Panc1 (cell line): ENCODE measurements around the gene IER3. TPM values are rescaled to one million over a fixed set of nuclear protein-coding genes. Genes with fewer than 3 reads are reported as not detected.
A peak's percentile ranks its signal among the peaks of the same experiment; 100 is the strongest.

Experiments used
- ATAC-seq: fragments of 200-7000 bp; cut with Tn5 transposase; 2 replicates; pipeline ENCODE4 v1.9.1; 2020; ENCODE audit warnings: mild to moderate bottlenecking, moderate library complexity
- BruUV-seq: library from RNA; stranded (reverse); fragments of 400-500 nt; replicated peaks from 2 replicates; lab custom pipeline; 2021; lab: Mats Ljungman, UMichigan
- CTCF ChIA-PET: fragments of 300-600 bp; sonication (Branson Sonifier 250); formaldehyde crosslinking; loops from one replicate; lab custom pipeline; 2022; ENCODE audit warnings: antibody characterized with exemption; lab: Charles Lee
- POLR2A ChIA-PET: fragments of 300-600 bp; sonication (Branson Sonifier 250); formaldehyde crosslinking; loops from one replicate; lab custom pipeline; 2022; ENCODE audit warnings: antibody characterized with exemption; lab: Charles Lee
- DNase-seq: peaks from one replicate; pipeline ENCODE4 v3.0.0-alpha.2; 2010; ENCODE audit warnings: low read depth, low spot score
- H3K27ac ChIP-seq: 2 replicates; pipeline ENCODE4 v1.5.1; 2011; ENCODE audit warnings: mild to moderate bottlenecking, low read length, inconsistent platforms
- H3K27me3 ChIP-seq: fragments of 200-500 bp; sonication (Bioruptor generic); 2 replicates; pipeline ENCODE4 v1.6.0; 2014; ENCODE audit warnings: low read length, inconsistent platforms; ENCODE audit not compliant: control insufficient read depth, insufficient read depth
- H3K36me3 ChIP-seq: fragments of 200-500 bp; sonication (Bioruptor generic); 2 replicates; pipeline ENCODE4 v1.5.1; 2014; ENCODE audit warnings: inconsistent platforms, mild to moderate bottlenecking, low read length, moderate library complexity; ENCODE audit not compliant: control insufficient read depth, insufficient read depth
- H3K4me1 ChIP-seq: 2 replicates; pipeline ENCODE4 v1.5.1; 2011; ENCODE audit warnings: inconsistent platforms, mild to moderate bottlenecking, low read length, moderate library complexity; ENCODE audit not compliant: control insufficient read depth, insufficient read depth
- H3K4me3 ChIP-seq, 2 experiments: 2 replicates each; pipeline ENCODE4 v1.5.1; 2011 to 2012; ENCODE audit warnings: low read depth in 2 of 2, low read length in 2 of 2, mild to moderate bottlenecking in 2 of 2, inconsistent platforms in 1 of 2, moderate library complexity in 1 of 2
- H3K9me3 ChIP-seq: fragments of 200-500 bp; sonication (Bioruptor generic); 2 replicates; pipeline ENCODE4 v1.5.1; 2014; ENCODE audit warnings: low read depth, mild to moderate bottlenecking, inconsistent platforms, low read length, moderate library complexity; ENCODE audit not compliant: control insufficient read depth, insufficient read depth
- POLR2AphosphoS5 ChIP-seq: IDR thresholded peaks from 2 replicates; pipeline ENCODE4 v1.6.1; 2012; ENCODE audit warnings: mild to moderate bottlenecking, low read depth, low read length, moderate library complexity
- SIN3A ChIP-seq: IDR thresholded peaks from 2 replicates; pipeline ENCODE4 v1.6.1; 2012; ENCODE audit warnings: low read depth, mild to moderate bottlenecking, low read length, moderate library complexity, borderline replicate concordance; ENCODE audit not compliant: insufficient read depth
- TCF7L2 ChIP-seq: IDR thresholded peaks from 2 replicates; pipeline ENCODE4 v1.6.1; 2011; ENCODE audit warnings: mild to moderate bottlenecking, low read depth, low read length, inconsistent platforms
- in situ Hi-C: cut with HindIII; loops from 2 replicates; pipeline ENCODE4 v1.10.0; 2016; ENCODE audit warnings: low sequenced_read_pairs, low pct_unique_long_range_greater_than_20kb
- intact Hi-C: fragments of 100-400 bp; cut with micrococcal nuclease; formaldehyde crosslinking; loops from one replicate; pipeline ENCODE4 v1.10.0; 2022; ENCODE audit not compliant: unreplicated experiment
- total RNA-seq: library from RNA; stranded (reverse); gene quantifications from one replicate; pipeline ENCODE4 v1.2.1, GENCODE V29; 2021; ENCODE audit not compliant: unreplicated experiment
- TF ChIP-seq, protein P1 (sequence below), 2 experiments: IDR thresholded peaks; 2 replicates each; pipeline ENCODE4 v1.6.1; 2011 to 2012; ENCODE audit warnings: low read depth in 2 of 2, control low read depth in 1 of 2, low read length in 1 of 2, mild to moderate bottlenecking in 1 of 2, moderate library complexity in 1 of 2; ENCODE audit not compliant: insufficient read depth in 1 of 2
- TF ChIP-seq, protein P2 (sequence below): fragments of 450-650 bp; IDR thresholded peaks from 2 replicates; pipeline ENCODE4 v1.5.1; 2017; ENCODE audit warnings: mild to moderate bottlenecking

IER3 gene
- total RNA-seq, 1 experiment from 2014 or later: 106 TPM

DNA sequence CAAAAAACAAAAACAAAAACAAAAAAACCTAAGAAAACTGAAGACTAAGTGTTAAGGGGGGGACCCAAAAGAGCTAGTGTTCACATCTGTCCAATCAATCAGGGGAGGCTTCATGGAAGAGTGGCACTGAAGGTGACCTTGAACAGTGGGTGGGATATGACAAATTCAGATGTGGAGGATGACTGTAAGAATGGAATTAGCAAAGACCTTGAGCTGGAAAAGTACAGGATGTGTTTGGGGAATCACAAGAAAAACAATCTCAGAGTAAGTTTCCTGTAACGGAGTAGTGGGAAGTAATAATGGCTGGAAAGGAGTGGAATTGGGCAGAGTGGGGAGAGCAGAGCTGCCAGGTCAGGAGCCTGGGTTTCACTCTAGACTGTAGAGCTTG, 2.9 kb upstream of the IER3 start:
- Histone ChIP-seq H3K27me3 (no peaks in the 10 kb centered on the region), H3K4me3 (no peak overlapping the region), H3K4me1 (peaks cover 54% of the 10 kb centered on the region), H3K27ac (peak overlapping the region; percentile 91), H3K9me3 (no peaks in the 10 kb centered on the region), H3K36me3 (peaks cover 8% of the 10 kb centered on the region; the same call in 1 of the 2 replicates)
- POLR2A ChIA-PET: interaction anchor here (0.6 kb wide), 1 partner anchor 27 kb away, joined by 4 read pairs; no protein-coding TSS in a partner anchor
- CTCF ChIA-PET: interaction anchor here (0.6 kb wide), 1 partner anchor 94 kb away, joined by 4 read pairs; no protein-coding TSS in a partner anchor
- DNase-seq (no peak), ATAC-seq (no peak)
- intact Hi-C loops: no loop called here
- TF ChIP-seq, protein P1, sequence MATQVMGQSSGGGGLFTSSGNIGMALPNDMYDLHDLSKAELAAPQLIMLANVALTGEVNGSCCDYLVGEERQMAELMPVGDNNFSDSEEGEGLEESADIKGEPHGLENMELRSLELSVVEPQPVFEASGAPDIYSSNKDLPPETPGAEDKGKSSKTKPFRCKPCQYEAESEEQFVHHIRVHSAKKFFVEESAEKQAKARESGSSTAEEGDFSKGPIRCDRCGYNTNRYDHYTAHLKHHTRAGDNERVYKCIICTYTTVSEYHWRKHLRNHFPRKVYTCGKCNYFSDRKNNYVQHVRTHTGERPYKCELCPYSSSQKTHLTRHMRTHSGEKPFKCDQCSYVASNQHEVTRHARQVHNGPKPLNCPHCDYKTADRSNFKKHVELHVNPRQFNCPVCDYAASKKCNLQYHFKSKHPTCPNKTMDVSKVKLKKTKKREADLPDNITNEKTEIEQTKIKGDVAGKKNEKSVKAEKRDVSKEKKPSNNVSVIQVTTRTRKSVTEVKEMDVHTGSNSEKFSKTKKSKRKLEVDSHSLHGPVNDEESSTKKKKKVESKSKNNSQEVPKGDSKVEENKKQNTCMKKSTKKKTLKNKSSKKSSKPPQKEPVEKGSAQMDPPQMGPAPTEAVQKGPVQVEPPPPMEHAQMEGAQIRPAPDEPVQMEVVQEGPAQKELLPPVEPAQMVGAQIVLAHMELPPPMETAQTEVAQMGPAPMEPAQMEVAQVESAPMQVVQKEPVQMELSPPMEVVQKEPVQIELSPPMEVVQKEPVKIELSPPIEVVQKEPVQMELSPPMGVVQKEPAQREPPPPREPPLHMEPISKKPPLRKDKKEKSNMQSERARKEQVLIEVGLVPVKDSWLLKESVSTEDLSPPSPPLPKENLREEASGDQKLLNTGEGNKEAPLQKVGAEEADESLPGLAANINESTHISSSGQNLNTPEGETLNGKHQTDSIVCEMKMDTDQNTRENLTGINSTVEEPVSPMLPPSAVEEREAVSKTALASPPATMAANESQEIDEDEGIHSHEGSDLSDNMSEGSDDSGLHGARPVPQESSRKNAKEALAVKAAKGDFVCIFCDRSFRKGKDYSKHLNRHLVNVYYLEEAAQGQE (IDR thresholded peaks at IDR 0.05; ENCODE audit: insufficient read depth in 1 of 2, low read depth in 2 of 2, low read length in 1 of 2): no peak
- TF ChIP-seq, protein P2, sequence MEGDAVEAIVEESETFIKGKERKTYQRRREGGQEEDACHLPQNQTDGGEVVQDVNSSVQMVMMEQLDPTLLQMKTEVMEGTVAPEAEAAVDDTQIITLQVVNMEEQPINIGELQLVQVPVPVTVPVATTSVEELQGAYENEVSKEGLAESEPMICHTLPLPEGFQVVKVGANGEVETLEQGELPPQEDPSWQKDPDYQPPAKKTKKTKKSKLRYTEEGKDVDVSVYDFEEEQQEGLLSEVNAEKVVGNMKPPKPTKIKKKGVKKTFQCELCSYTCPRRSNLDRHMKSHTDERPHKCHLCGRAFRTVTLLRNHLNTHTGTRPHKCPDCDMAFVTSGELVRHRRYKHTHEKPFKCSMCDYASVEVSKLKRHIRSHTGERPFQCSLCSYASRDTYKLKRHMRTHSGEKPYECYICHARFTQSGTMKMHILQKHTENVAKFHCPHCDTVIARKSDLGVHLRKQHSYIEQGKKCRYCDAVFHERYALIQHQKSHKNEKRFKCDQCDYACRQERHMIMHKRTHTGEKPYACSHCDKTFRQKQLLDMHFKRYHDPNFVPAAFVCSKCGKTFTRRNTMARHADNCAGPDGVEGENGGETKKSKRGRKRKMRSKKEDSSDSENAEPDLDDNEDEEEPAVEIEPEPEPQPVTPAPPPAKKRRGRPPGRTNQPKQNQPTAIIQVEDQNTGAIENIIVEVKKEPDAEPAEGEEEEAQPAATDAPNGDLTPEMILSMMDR: no peak
- TF ChIP-seq POLR2AphosphoS5: no peak
- TF ChIP-seq TCF7L2: no peak
- no peak for TF ChIP-seq SIN3A
- in situ Hi-C loops: no loop called here
- no TSS peak for BruUV-seq

DNA sequence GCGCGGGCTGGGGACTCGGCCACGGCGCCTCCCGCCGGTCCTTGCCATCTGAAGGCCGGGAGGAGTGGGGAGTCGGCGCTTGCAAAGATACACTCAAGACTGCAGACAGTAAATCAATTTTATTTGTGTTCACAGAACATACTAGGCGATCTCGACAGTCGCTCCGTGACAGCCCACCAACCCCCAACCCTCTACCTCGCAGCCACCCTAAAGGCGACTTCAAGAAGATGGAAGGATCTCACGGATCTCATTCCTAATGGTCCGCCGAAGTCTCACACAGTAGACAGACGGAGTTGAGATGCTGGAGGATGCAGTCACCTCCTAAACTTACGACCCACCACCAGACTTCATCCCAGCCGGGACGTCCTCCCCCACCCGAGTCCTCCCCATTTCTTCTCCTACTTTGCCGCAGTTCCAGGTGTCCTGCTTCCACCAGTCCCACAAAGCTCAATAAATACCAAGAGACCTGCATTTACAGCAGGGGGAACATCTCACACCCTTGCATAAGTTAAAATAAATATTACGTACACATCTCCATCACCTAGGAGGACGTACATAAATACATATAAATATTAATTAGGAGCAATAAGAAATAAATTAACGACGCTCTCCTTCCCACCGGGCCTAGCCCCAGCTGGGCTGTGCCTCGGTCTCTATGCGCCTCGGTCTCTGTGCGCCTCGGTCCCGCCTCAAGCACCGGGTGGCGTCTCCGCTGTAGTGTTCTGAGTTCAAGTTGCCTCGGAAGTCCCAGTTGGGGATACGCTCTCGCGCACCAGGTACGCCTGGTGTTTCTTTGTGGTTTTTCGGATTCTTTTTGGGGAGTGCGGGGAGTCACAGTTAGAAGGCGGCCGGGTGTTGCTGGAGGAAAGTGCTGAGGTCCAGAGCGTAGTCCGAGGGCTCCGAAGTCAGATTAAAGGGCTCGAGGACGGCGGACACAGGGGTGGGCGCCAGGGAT, 971 bp downstream of the IER3 start:
- Histone ChIP-seq H3K27me3 (no peaks in the 10 kb centered on the region), H3K27ac (peak overlapping the region; percentile 97), H3K36me3 (peaks cover 18% of the 10 kb centered on the region), H3K4me3 (peak overlapping the region; percentile 81 to 85), H3K9me3 (no peaks in the 10 kb centered on the region), H3K4me1 (peaks cover 44% of the 10 kb centered on the region)
- ChIA-PET POLR2A (interaction anchor here (0.5 to 1.3 kb wide), 8 partner anchors 9 to 174 kb away, joined by 3 to 10 read pairs (median 4); no protein-coding TSS in a partner anchor), CTCF (interaction anchor here (0.7 kb wide), 1 partner anchor 26 kb away, joined by 4 read pairs; no protein-coding TSS in a partner anchor)
- ATAC-seq (peak; percentile 1), DNase-seq (no peak)
- BruUV-seq: TSS peak; percentile 97
- no peak for TF ChIP-seq SIN3A
- TF ChIP-seq, protein P1 (IDR thresholded peaks at IDR 0.05; ENCODE audit: insufficient read depth in 1 of 2, low read depth in 2 of 2, low read length in 1 of 2): no peak
- intact Hi-C loops (loop anchor here (1.0 to 5.0 kb wide), 3 partner anchors 39 to 134 kb away; no protein-coding TSS in a partner anchor), in situ Hi-C loops (no loop called here)
